ENCODE measurements around the gene LRRC4B. TPM values are rescaled to one million over a fixed set of nuclear protein-coding genes. Genes with fewer than 3 reads are reported as not detected.
"Not testable (repeated sequence)": the region's sequence is repeated elsewhere in the genome, so short reads cannot be mapped to it uniquely, and the experiment has no call there.

The LRRC4B gene
- total RNA-seq, 1 donor from 2014 or later, result 4.6 TPM

- Histone ChIP-seq H3K27ac (peak overlapping the region; percentile 86), H3K27me3 (no peaks in the 10 kb centered on the region), H3K9me3 (no peaks in the 10 kb centered on the region), H3K36me3 (peaks cover 31% of the 10 kb centered on the region), H3K4me3 (peak overlapping the region; percentile 98), H3K4me1 (peaks cover 16% of the 10 kb centered on the region)
- intact Hi-C loops (cut with DNase I), result no loop called here
- DNase-seq (no peak), ATAC-seq (no peak)
- TF ChIP-seq CTCF (IDR thresholded peaks at IDR 0.05), result no peak
Observed at GRCh38 chr19:50476907-50477238, 91.4 kb downstream of the LRRC4B start.

GRCh38 chr19:50476224-50476906, 91.9 kb downstream of the LRRC4B start, which contains the start of the genes EMC10 and GARIN5A:
TSS of gene EMC10 (plus strand) at chr19:50476507. CDS start at chr19:50476545, 38 bp downstream.
TSS of gene GARIN5A (minus strand) at chr19:50476848. CDS start at chr19:50476388, 460 bp downstream.
- Histone ChIP-seq H3K27ac (peak within 1 kb of the TSS; percentile 86), H3K27me3 (no peaks in the 10 kb centered on the region), H3K36me3 (peaks cover 26% of the 10 kb centered on the region), H3K4me3 (peak within 1 kb of the TSS; percentile 98), H3K4me1 (peaks cover 16% of the 10 kb centered on the region), H3K9me3 (no peaks in the 10 kb centered on the region)
- intact Hi-C loops (cut with DNase I), result no loop called here
- DNase-seq (peak; percentile 97), ATAC-seq (peak; percentile 96)
- no peak for TF ChIP-seq CTCF (IDR thresholded peaks at IDR 0.05)

- H3K9me3 ChIP-seq, result no peaks in the 10 kb centered on the region
- DNase-seq, result no peak
- H3K4me3 ChIP-seq, result peak overlapping the region; percentile 98
- H3K27me3 ChIP-seq, result no peaks in the 10 kb centered on the region
- no peak for TF ChIP-seq CTCF (IDR thresholded peaks at IDR 0.05)
- ATAC-seq, result no peak
- H3K27ac ChIP-seq, result no peak overlapping the region
- H3K36me3 ChIP-seq, result peaks cover 20% of the 10 kb centered on the region
- H3K4me1 ChIP-seq, result peaks cover 16% of the 10 kb centered on the region
- intact Hi-C loops (cut with DNase I), result no loop called here
Observed at GRCh38 chr19:50475736-50476223, 92.5 kb downstream of the LRRC4B start.

- Histone ChIP-seq H3K9me3 (no peaks in the 10 kb centered on the region), H3K27me3 (no peaks in the 10 kb centered on the region), H3K27ac (no peak overlapping the region), H3K4me3 (no peak overlapping the region), H3K4me1 (peaks cover 16% of the 10 kb centered on the region), H3K36me3 (peaks cover 14% of the 10 kb centered on the region)
- no peak for TF ChIP-seq CTCF (IDR thresholded peaks at IDR 0.05)
- no peak for ATAC-seq
- intact Hi-C loops (cut with DNase I), result no loop called here
- DNase-seq, result peak; percentile 62
Observed at GRCh38 chr19:50475101-50475568, 93.1 kb downstream of the LRRC4B start.

- ATAC-seq; H3K27me3 ChIP-seq; H3K4me3 ChIP-seq; H3K27ac ChIP-seq; intact Hi-C loops (cut with DNase I); H3K36me3 ChIP-seq; DNase-seq; H3K9me3 ChIP-seq: not testable (repeated sequence)
- H3K4me1 ChIP-seq, result peaks cover 14% of the 10 kb centered on the region
Observed at GRCh38 chr19:50473336-50473735, 94.9 kb downstream of the LRRC4B start.

- no peaks in the 10 kb centered on the region for H3K4me1 ChIP-seq
- no peak for TF ChIP-seq CTCF (IDR thresholded peaks at IDR 0.05)
- no peaks in the 10 kb centered on the region for H3K9me3 ChIP-seq
- no peak overlapping the region for H3K4me3 ChIP-seq
- DNase-seq (no peak), ATAC-seq (no peak)
- no peaks in the 10 kb centered on the region for H3K36me3 ChIP-seq
- intact Hi-C loops (cut with DNase I), result no loop called here
- H3K27me3 ChIP-seq, result no peaks in the 10 kb centered on the region
- no peak overlapping the region for H3K27ac ChIP-seq
Observed at GRCh38 chr19:50468818-50469217, 99.4 kb downstream of the LRRC4B start.
